Spleen (tissue), 7 donors: ENCODE measurements around the gene IZUMO4.

Experiments
- CTCF ChIP-seq, 11 experiments: fragments of 200-600 bp in 7 of 11; fragments of 450-650 bp in 4 of 11; sonication (generic) in 4 of 11; IDR thresholded peaks in 8 of 11; conservative IDR thresholded peaks in 3 of 11; 1 replicate in 7 of 11; 2 replicates in 4 of 11; pipeline versions ENCODE4 v1.4.0 to v1.8.0; 2016 to 2021; ENCODE audit warnings: antibody characterized with exemption in 11 of 11, inconsistent platforms in 4 of 11, mild to moderate bottlenecking in 1 of 11
- POLR2A ChIP-seq, 3 donors: fragments of 450-650 bp; IDR thresholded peaks; one replicate each; pipeline ENCODE4 v1.5.1; 2017; ENCODE audit warnings: antibody characterized with exemption in 3 of 3, mild to moderate bottlenecking in 1 of 3
- POLR2AphosphoS5 ChIP-seq, 3 donors: sonication (generic); formaldehyde crosslinking; IDR thresholded peaks; one replicate each; pipeline ENCODE4 v1.5.1; 2017; ENCODE audit warnings: antibody characterized with exemption in 3 of 3
- donor health status: DM: no; HTN: no; CAD: no; lungs with moderate emphysema.
- donor health status: DM: no; HTN: no; CAD: no.
- donor health status: DM: no; HTN: no; CAD: no.

GRCh38 chr19:2145831-2146241, 49.1 kb downstream of the IZUMO4 start:
- TF ChIP-seq CTCF (IDR thresholded peaks at IDR 0.05 in 8 of 11, conservative IDR thresholded peaks at IDR 0.05 in 3 of 11) (no peak), POLR2AphosphoS5 (IDR thresholded peaks at IDR 0.05) (no peak), POLR2A (IDR thresholded peaks at IDR 0.05) (no peak)
